ENCODE results near the gene CNNM4. TPM values are rescaled to one million over a fixed set of nuclear protein-coding genes. Genes with fewer than 3 reads are reported as not detected.
A peak's percentile ranks its signal among the peaks of the same experiment; 100 is the strongest.

The CNNM4 gene
- total RNA-seq (1 to 10 TPM; 6.7 to 7.2 TPM), polyA plus RNA-seq (1 to 10 TPM in 1 of 2 donors, under 1 TPM in 1; 0.94 to 5.3 TPM)

GRCh38 chr2:96760036-96760985 is at the start of gene CNNM4:
Gene CNNM4, plus strand, starts transcription at chr2:96760902. Its CDS starts 98 bp downstream, at chr2:96761000.
- no peaks in the 10 kb centered on the region for H3K9me3 ChIP-seq (ENCODE audit: control insufficient read depth in 1 of 2, low read length in 2 of 2)
- H3K4me1 Mint-ChIP-seq, result peaks cover 36 to 59% (median 48%) of the 10 kb centered on the region in 4 donors
- H3K27me3 Mint-ChIP-seq, result no peaks in the 10 kb centered on the region
- CTCF ChIA-PET (ENCODE audit: partially characterized antibody), result interaction anchor here (0.9 to 8.1 kb wide), 16 partner anchors 14 to 222 kb away, joined by 3 to 87 read pairs (median 6); partner anchors contain the start of genes ANKRD39, KANSL3 and LMAN2L
- peak within 1 kb of the TSS; percentile 85 to 92 (median 89) for H3K4me3 Mint-ChIP-seq
- peaks cover 0 to 1% (median 0%) of the 10 kb centered on the region in 8 donors for H3K9me3 Mint-ChIP-seq
- no peaks in the 10 kb centered on the region for H3K36me3 ChIP-seq (ENCODE audit: insufficient read depth, low read length)
- H3K4me3 ChIP-seq (ENCODE audit: low read length in 2 of 2), result peak within 1 kb of the TSS; percentile 67 to 89
- H3K36me3 Mint-ChIP-seq, result no peaks in the 10 kb centered on the region
- H3K4me1 ChIP-seq (ENCODE audit: insufficient read depth, low read length), result peaks cover 56% of the 10 kb centered on the region
- peak; percentile 89 to 93 (median 91) for DNase-seq
- H3K27ac Mint-ChIP-seq, result peak within 1 kb of the TSS; percentile 81 to 93 (median 93)
- POLR2A ChIA-PET (ENCODE audit: partially characterized antibody), result interaction anchor here (0.8 to 9.7 kb wide), 22 partner anchors 14 to 885 kb away, joined by 3 to 54 read pairs (median 5); partner anchors contain the start of genes ANKRD36, ANKRD39, CNNM3 and COX5B
- no peaks in the 10 kb centered on the region for H3K27me3 ChIP-seq (ENCODE audit: insufficient read depth, low read length)
- intact Hi-C loops (cut with micrococcal nuclease), result loop anchor here (1.0 to 5.0 kb wide), 9 partner anchors 20 to 354 kb away; partner anchors contain the start of genes ANKRD39, ARID5A, CNNM3 and KANSL3
- H3K27ac ChIP-seq (ENCODE audit: low read depth, low read length), result peak within 1 kb of the TSS; percentile 76

GRCh38 chr2:96710985-96711384 is 49.7 kb upstream of the CNNM4 start:
- H3K27ac Mint-ChIP-seq, result peak overlapping the region in 2 of 7 donors; percentile 24 to 47
- H3K27ac ChIP-seq (ENCODE audit: low read depth, low read length), result no peak overlapping the region
- CTCF ChIA-PET (ENCODE audit: partially characterized antibody), result interaction anchor here (1.5 kb wide), 2 partner anchors 9 to 52 kb away, joined by 3 to 4 read pairs; no protein-coding TSS in a partner anchor

GRCh38 chr2:96715658-96716057 is 45.0 kb upstream of the CNNM4 start:
- intact Hi-C loops (cut with micrococcal nuclease), result no loop called here
- POLR2A ChIA-PET (ENCODE audit: partially characterized antibody), result no interaction called here
- Histone ChIP-seq H3K4me1 (ENCODE audit: insufficient read depth, low read length) (no peaks in the 10 kb centered on the region), H3K27ac (ENCODE audit: low read depth, low read length) (no peak overlapping the region), H3K4me3 (ENCODE audit: low read length in 2 of 2) (no peak overlapping the region), H3K9me3 (ENCODE audit: control insufficient read depth in 1 of 2, low read length in 2 of 2) (no peaks in the 10 kb centered on the region), H3K27me3 (ENCODE audit: insufficient read depth, low read length) (no peaks in the 10 kb centered on the region), H3K36me3 (ENCODE audit: insufficient read depth, low read length) (peaks cover 12% of the 10 kb centered on the region)
- Mint-ChIP-seq H3K4me1 (peaks cover 0 to 4% (median 0%) of the 10 kb centered on the region in 4 donors), H3K9me3 (no peaks in the 10 kb centered on the region), H3K36me3 (peaks cover 19 to 31% of the 10 kb centered on the region in 2 donors), H3K27me3 (no peaks in the 10 kb centered on the region), H3K4me3 (no peak overlapping the region), H3K27ac (no peak overlapping the region)
- no peak for DNase-seq
- CTCF ChIA-PET (ENCODE audit: partially characterized antibody), result no interaction called here

More at GRCh38 chr2:96710985-96711384, 49.7 kb upstream of the CNNM4 start:
- Histone ChIP-seq H3K4me1 (ENCODE audit: insufficient read depth, low read length) (no peaks in the 10 kb centered on the region), H3K36me3 (ENCODE audit: insufficient read depth, low read length) (peaks cover 27% of the 10 kb centered on the region), H3K9me3 (ENCODE audit: control insufficient read depth in 1 of 2, low read length in 2 of 2) (no peaks in the 10 kb centered on the region), H3K4me3 (ENCODE audit: low read length in 2 of 2) (no peak overlapping the region), H3K27me3 (ENCODE audit: insufficient read depth, low read length) (no peaks in the 10 kb centered on the region)
- H3K27me3 Mint-ChIP-seq, result no peaks in the 10 kb centered on the region
- no peaks in the 10 kb centered on the region for H3K4me1 Mint-ChIP-seq
- H3K36me3 Mint-ChIP-seq, result peaks cover 50 to 66% of the 10 kb centered on the region in 2 donors
- no peak overlapping the region for H3K4me3 Mint-ChIP-seq
- POLR2A ChIA-PET (ENCODE audit: partially characterized antibody), result no interaction called here
- DNase-seq, result no peak
- intact Hi-C loops (cut with micrococcal nuclease), result no loop called here
- H3K9me3 Mint-ChIP-seq, result no peaks in the 10 kb centered on the region

- Histone ChIP-seq H3K4me3 (ENCODE audit: low read length in 2 of 2) (no peak overlapping the region), H3K27ac (ENCODE audit: low read depth, low read length) (no peak overlapping the region), H3K4me1 (ENCODE audit: insufficient read depth, low read length) (no peaks in the 10 kb centered on the region), H3K27me3 (ENCODE audit: insufficient read depth, low read length) (no peaks in the 10 kb centered on the region), H3K36me3 (ENCODE audit: insufficient read depth, low read length) (peaks cover 6% of the 10 kb centered on the region), H3K9me3 (ENCODE audit: control insufficient read depth in 1 of 2, low read length in 2 of 2) (no peaks in the 10 kb centered on the region)
- H3K36me3 Mint-ChIP-seq, result peaks cover 12 to 24% of the 10 kb centered on the region in 2 donors
- H3K4me3 Mint-ChIP-seq, result no peak overlapping the region
- H3K4me1 Mint-ChIP-seq, result peaks cover 0 to 4% (median 0%) of the 10 kb centered on the region in 4 donors
- CTCF ChIA-PET (ENCODE audit: partially characterized antibody), result no interaction called here
- H3K27me3 Mint-ChIP-seq, result no peaks in the 10 kb centered on the region
- no peak for DNase-seq
- H3K27ac Mint-ChIP-seq, result peak overlapping the region in 2 of 7 donors; percentile 1 to 70
- no peaks in the 10 kb centered on the region for H3K9me3 Mint-ChIP-seq
- intact Hi-C loops (cut with micrococcal nuclease), result no loop called here
- POLR2A ChIA-PET (ENCODE audit: partially characterized antibody), result no interaction called here
These were observed 44.3 kb upstream of the CNNM4 start for GRCh38 chr2:96716388-96716787.

GRCh38 chr2:96726131-96726530 is 34.6 kb upstream of the CNNM4 start:
- Mint-ChIP-seq H3K36me3 (peaks cover 32 to 42% of the 10 kb centered on the region in 2 donors), H3K4me3 (no peak overlapping the region), H3K4me1 (peaks cover 0 to 2% (median under 1%) of the 10 kb centered on the region in 4 donors), H3K27ac (no peak overlapping the region), H3K27me3 (no peaks in the 10 kb centered on the region), H3K9me3 (no peaks in the 10 kb centered on the region)
- Histone ChIP-seq H3K36me3 (ENCODE audit: insufficient read depth, low read length) (peaks cover 10% of the 10 kb centered on the region), H3K27ac (ENCODE audit: low read depth, low read length) (no peak overlapping the region), H3K4me3 (ENCODE audit: low read length in 2 of 2) (no peak overlapping the region), H3K9me3 (ENCODE audit: control insufficient read depth in 1 of 2, low read length in 2 of 2) (no peaks in the 10 kb centered on the region), H3K4me1 (ENCODE audit: insufficient read depth, low read length) (no peaks in the 10 kb centered on the region), H3K27me3 (ENCODE audit: insufficient read depth, low read length) (no peaks in the 10 kb centered on the region)
- intact Hi-C loops (cut with micrococcal nuclease), result no loop called here
- DNase-seq, result no peak
- CTCF ChIA-PET (ENCODE audit: partially characterized antibody), result interaction anchor here (1.6 kb wide), 1 partner anchor 37 kb away, joined by 3 read pairs; no protein-coding TSS in a partner anchor
- POLR2A ChIA-PET (ENCODE audit: partially characterized antibody), result no interaction called here

GRCh38 chr2:96727431-96727830 is 33.3 kb upstream of the CNNM4 start:
- Mint-ChIP-seq H3K9me3 (no peaks in the 10 kb centered on the region), H3K27me3 (no peaks in the 10 kb centered on the region), H3K27ac (no peak overlapping the region), H3K4me1 (peaks cover 0 to 2% (median under 1%) of the 10 kb centered on the region in 4 donors), H3K36me3 (peaks cover 36 to 44% of the 10 kb centered on the region in 2 donors), H3K4me3 (no peak overlapping the region)
- H3K27ac ChIP-seq (ENCODE audit: low read depth, low read length), result no peak overlapping the region
- no peaks in the 10 kb centered on the region for H3K4me1 ChIP-seq (ENCODE audit: insufficient read depth, low read length)
- no peaks in the 10 kb centered on the region for H3K27me3 ChIP-seq (ENCODE audit: insufficient read depth, low read length)
- no peak for DNase-seq
- CTCF ChIA-PET (ENCODE audit: partially characterized antibody), result interaction anchor here (1.6 kb wide), 1 partner anchor 36 kb away, joined by 3 read pairs; no protein-coding TSS in a partner anchor
- H3K4me3 ChIP-seq (ENCODE audit: low read length in 2 of 2), result no peak overlapping the region
- intact Hi-C loops (cut with micrococcal nuclease), result no loop called here
- peaks cover 13% of the 10 kb centered on the region for H3K36me3 ChIP-seq (ENCODE audit: insufficient read depth, low read length)
- POLR2A ChIA-PET (ENCODE audit: partially characterized antibody), result no interaction called here
- no peaks in the 10 kb centered on the region for H3K9me3 ChIP-seq (ENCODE audit: control insufficient read depth in 1 of 2, low read length in 2 of 2)

GRCh38 chr2:96729748-96730147 is 31.0 kb upstream of the CNNM4 start:
- H3K9me3 ChIP-seq (ENCODE audit: control insufficient read depth in 1 of 2, low read length in 2 of 2), result no peaks in the 10 kb centered on the region
- intact Hi-C loops (cut with micrococcal nuclease), result no loop called here
- H3K36me3 ChIP-seq (ENCODE audit: insufficient read depth, low read length), result peaks cover 32% of the 10 kb centered on the region
- no peaks in the 10 kb centered on the region for H3K4me1 ChIP-seq (ENCODE audit: insufficient read depth, low read length)
- H3K27ac ChIP-seq (ENCODE audit: low read depth, low read length), result no peak overlapping the region
- H3K27me3 Mint-ChIP-seq, result no peaks in the 10 kb centered on the region
- H3K4me3 ChIP-seq (ENCODE audit: low read length in 2 of 2), result no peak overlapping the region
- POLR2A ChIA-PET (ENCODE audit: partially characterized antibody), result no interaction called here
- no peak overlapping the region for H3K4me3 Mint-ChIP-seq
- H3K27me3 ChIP-seq (ENCODE audit: insufficient read depth, low read length), result no peaks in the 10 kb centered on the region
- H3K36me3 Mint-ChIP-seq, result peaks cover 45 to 56% of the 10 kb centered on the region in 2 donors
- peaks cover 0 to 4% (median 2%) of the 10 kb centered on the region in 4 donors for H3K4me1 Mint-ChIP-seq
- no peak for DNase-seq
- H3K27ac Mint-ChIP-seq, result no peak overlapping the region
- no peaks in the 10 kb centered on the region for H3K9me3 Mint-ChIP-seq
- CTCF ChIA-PET (ENCODE audit: partially characterized antibody), result no interaction called here

All from CD4-positive, alpha-beta memory T cell (primary cell).